Measurements from ENCODE around the gene KIAA1671.
"Not testable (repeated sequence)": the region's sequence is repeated elsewhere in the genome, so short reads cannot be mapped to it uniquely, and the experiment has no call there.

KIAA1671 gene

GRCh38 chr22:24951942-24952836 lies at the start of gene KIAA1671:
Gene KIAA1671 (plus strand): TSS chr22:24952716. CDS start chr22:25028000, 75,284 bp downstream.
- H3K27ac ChIP-seq (ENCODE audit: low read depth, low read length): no peak within 1 kb of the TSS
- H3K79me2 ChIP-seq (ENCODE audit: insufficient read depth, low read length): no peaks in the 10 kb centered on the region
- no peaks in the 10 kb centered on the region for H3K27me3 ChIP-seq (ENCODE audit: low read length)
- peak within 1 kb of the TSS; percentile 30 for H3K4me3 ChIP-seq (ENCODE audit: insufficient read depth, low read length, poor library complexity, severe bottlenecking)
- no peaks in the 10 kb centered on the region for H4K20me1 ChIP-seq (ENCODE audit: low read depth, low read length)
- TF ChIP-seq CTCF (IDR thresholded peaks at IDR 0.05; ENCODE audit: insufficient read depth, low read length, poor library complexity, severe bottlenecking) (peak; percentile 46), EZH2phosphoT487 (conservative IDR thresholded peaks at IDR 0.05; ENCODE audit: low read length) (no peak)
- H2AFZ ChIP-seq (ENCODE audit: low read depth, low read length, severe bottlenecking): peak within 1 kb of the TSS; percentile 44
- H3K4me2 ChIP-seq (ENCODE audit: low read depth, low read length, poor library complexity, severe bottlenecking): peak within 1 kb of the TSS; percentile 40
- no peaks in the 10 kb centered on the region for H3F3A ChIP-seq (ENCODE audit: insufficient read depth)
- H3K9me2 ChIP-seq (replicated peaks; ENCODE audit: insufficient read depth, low read length): no peaks in the 10 kb centered on the region
- no peaks in the 10 kb centered on the region for H3K9me3 ChIP-seq (ENCODE audit: insufficient read depth, low read length)
- H3K9ac ChIP-seq (ENCODE audit: low read length): no peak within 1 kb of the TSS; the same call in 1 of the 2 replicates
- no peaks in the 10 kb centered on the region for H3K36me3 ChIP-seq (ENCODE audit: low read length)

GRCh38 chr22:24905909-24906308 lies 46.6 kb upstream of the KIAA1671 start:
- Histone ChIP-seq H3K9ac (ENCODE audit: low read length) (no peak overlapping the region), H3K9me2 (replicated peaks; ENCODE audit: insufficient read depth, low read length) (no peaks in the 10 kb centered on the region), H3K4me2 (ENCODE audit: low read depth, low read length, poor library complexity, severe bottlenecking) (no peak overlapping the region), H4K20me1 (ENCODE audit: low read depth, low read length) (no peaks in the 10 kb centered on the region), H3K36me3 (ENCODE audit: low read length) (no peaks in the 10 kb centered on the region), H3K79me2 (ENCODE audit: insufficient read depth, low read length) (no peaks in the 10 kb centered on the region), H3K4me3 (ENCODE audit: insufficient read depth, low read length, poor library complexity, severe bottlenecking) (no peak overlapping the region), H3K27ac (ENCODE audit: low read depth, low read length) (no peak overlapping the region), H3K9me3 (ENCODE audit: insufficient read depth, low read length) (peaks cover 17% of the 10 kb centered on the region; the same call in 1 of the 2 replicates), H2AFZ (ENCODE audit: low read depth, low read length, severe bottlenecking) (no peak overlapping the region), H3F3A (ENCODE audit: insufficient read depth) (no peaks in the 10 kb centered on the region), H3K27me3 (ENCODE audit: low read length) (no peaks in the 10 kb centered on the region)
- no peak for TF ChIP-seq EZH2phosphoT487 (conservative IDR thresholded peaks at IDR 0.05; ENCODE audit: low read length)
- TF ChIP-seq CTCF (IDR thresholded peaks at IDR 0.05; ENCODE audit: insufficient read depth, low read length, poor library complexity, severe bottlenecking): no peak

- H3K4me2 ChIP-seq (ENCODE audit: low read depth, low read length, poor library complexity, severe bottlenecking); H3K36me3 ChIP-seq (ENCODE audit: low read length); H3K9ac ChIP-seq (ENCODE audit: low read length); H2AFZ ChIP-seq (ENCODE audit: low read depth, low read length, severe bottlenecking); H3K4me3 ChIP-seq (ENCODE audit: insufficient read depth, low read length, poor library complexity, severe bottlenecking); H3K27me3 ChIP-seq (ENCODE audit: low read length); H4K20me1 ChIP-seq (ENCODE audit: low read depth, low read length); H3F3A ChIP-seq (ENCODE audit: insufficient read depth); H3K27ac ChIP-seq (ENCODE audit: low read depth, low read length); H3K79me2 ChIP-seq (ENCODE audit: insufficient read depth, low read length); H3K9me2 ChIP-seq (replicated peaks; ENCODE audit: insufficient read depth, low read length): not testable (repeated sequence)
- peaks cover 17% of the 10 kb centered on the region; the same call in 1 of the 2 replicates for H3K9me3 ChIP-seq (ENCODE audit: insufficient read depth, low read length)
Observed at GRCh38 chr22:24907101-24907500, 45.4 kb upstream of the KIAA1671 start.

GRCh38 chr22:24920029-24920428 lies 32.5 kb upstream of the KIAA1671 start:
- Histone ChIP-seq H3K4me3 (ENCODE audit: insufficient read depth, low read length, poor library complexity, severe bottlenecking) (no peak overlapping the region), H3K79me2 (ENCODE audit: insufficient read depth, low read length) (no peaks in the 10 kb centered on the region), H3K9me2 (replicated peaks; ENCODE audit: insufficient read depth, low read length) (no peaks in the 10 kb centered on the region), H3K36me3 (ENCODE audit: low read length) (no peaks in the 10 kb centered on the region), H3K9me3 (ENCODE audit: insufficient read depth, low read length) (no peaks in the 10 kb centered on the region), H4K20me1 (ENCODE audit: low read depth, low read length) (no peaks in the 10 kb centered on the region), H3F3A (ENCODE audit: insufficient read depth) (no peaks in the 10 kb centered on the region), H3K4me2 (ENCODE audit: low read depth, low read length, poor library complexity, severe bottlenecking) (no peak overlapping the region), H3K27ac (ENCODE audit: low read depth, low read length) (no peak overlapping the region), H2AFZ (ENCODE audit: low read depth, low read length, severe bottlenecking) (no peak overlapping the region), H3K27me3 (ENCODE audit: low read length) (no peaks in the 10 kb centered on the region), H3K9ac (ENCODE audit: low read length) (no peak overlapping the region)
- TF ChIP-seq EZH2phosphoT487 (conservative IDR thresholded peaks at IDR 0.05; ENCODE audit: low read length): no peak
- no peak for TF ChIP-seq CTCF (IDR thresholded peaks at IDR 0.05; ENCODE audit: insufficient read depth, low read length, poor library complexity, severe bottlenecking)

Measured in SU-DHL-6 (cell line).